ENCODE results near the gene DOK1. TPM values are rescaled to one million over a fixed set of nuclear protein-coding genes. Genes with fewer than 3 reads are reported as not detected.

DOK1 gene
- total RNA-seq, 1 experiment from 2014 or later: 3.4 TPM

DNA sequence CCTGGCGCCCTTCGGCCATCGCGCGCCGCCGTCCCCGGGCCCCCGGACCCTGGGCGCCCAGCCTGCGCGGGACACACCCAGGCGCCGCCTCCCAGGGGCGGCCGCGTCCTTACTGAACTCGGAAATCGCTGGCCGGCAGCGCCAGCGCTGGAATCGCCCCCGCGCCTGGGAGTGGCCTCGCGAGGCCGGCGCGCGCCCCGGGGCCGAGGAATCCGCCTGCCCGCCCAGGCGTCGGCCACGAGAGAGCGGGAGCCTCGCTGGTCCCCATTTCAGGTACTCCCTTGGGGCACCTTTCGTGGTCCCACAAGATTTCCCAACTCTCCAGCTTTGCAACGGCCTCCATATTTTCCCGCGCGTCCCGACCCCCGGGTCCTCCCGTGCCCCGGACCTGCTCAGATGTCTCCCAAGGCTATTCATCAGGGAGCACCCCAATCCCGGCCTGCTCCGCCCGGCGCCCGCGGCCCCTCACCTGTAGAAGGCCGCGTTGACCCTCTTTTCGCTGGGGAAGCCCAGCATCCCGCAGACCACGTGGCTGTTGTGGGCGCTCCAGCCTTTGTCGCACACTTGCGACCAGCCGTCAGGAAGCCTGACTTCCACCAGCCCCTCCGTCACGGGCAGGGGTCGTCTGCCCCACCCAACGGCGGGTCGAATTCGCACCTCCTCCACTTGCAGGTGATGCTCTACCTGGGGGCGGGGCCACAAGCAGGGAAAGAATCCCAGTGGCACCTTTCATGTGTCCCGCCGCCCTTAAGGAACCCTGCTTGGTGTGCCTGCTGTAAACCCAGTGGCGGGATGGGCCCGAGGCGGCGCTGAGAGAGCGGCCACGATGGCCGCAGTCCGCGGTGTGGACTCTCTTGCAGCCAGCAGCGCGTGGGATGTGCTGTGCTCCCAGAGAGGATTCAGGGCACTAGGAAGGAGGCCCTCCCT lies 5.4 kb upstream of the DOK1 start:
- TF ChIP-seq, protein P1, sequence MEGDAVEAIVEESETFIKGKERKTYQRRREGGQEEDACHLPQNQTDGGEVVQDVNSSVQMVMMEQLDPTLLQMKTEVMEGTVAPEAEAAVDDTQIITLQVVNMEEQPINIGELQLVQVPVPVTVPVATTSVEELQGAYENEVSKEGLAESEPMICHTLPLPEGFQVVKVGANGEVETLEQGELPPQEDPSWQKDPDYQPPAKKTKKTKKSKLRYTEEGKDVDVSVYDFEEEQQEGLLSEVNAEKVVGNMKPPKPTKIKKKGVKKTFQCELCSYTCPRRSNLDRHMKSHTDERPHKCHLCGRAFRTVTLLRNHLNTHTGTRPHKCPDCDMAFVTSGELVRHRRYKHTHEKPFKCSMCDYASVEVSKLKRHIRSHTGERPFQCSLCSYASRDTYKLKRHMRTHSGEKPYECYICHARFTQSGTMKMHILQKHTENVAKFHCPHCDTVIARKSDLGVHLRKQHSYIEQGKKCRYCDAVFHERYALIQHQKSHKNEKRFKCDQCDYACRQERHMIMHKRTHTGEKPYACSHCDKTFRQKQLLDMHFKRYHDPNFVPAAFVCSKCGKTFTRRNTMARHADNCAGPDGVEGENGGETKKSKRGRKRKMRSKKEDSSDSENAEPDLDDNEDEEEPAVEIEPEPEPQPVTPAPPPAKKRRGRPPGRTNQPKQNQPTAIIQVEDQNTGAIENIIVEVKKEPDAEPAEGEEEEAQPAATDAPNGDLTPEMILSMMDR (IDR thresholded peaks at IDR 0.05; ENCODE audit: unreplicated experiment): no peak
- TSS peak; percentile 58 for BruUV-seq (replicated peaks)
- H3K4me1 Mint-ChIP-seq (ENCODE audit: insufficient read depth, unreplicated experiment): peaks cover 11% of the 10 kb centered on the region
- CTCF ChIA-PET: interaction anchor here (0.6 to 2.1 kb wide), 4 partner anchors 10 to 65 kb away, joined by 3 to 8 read pairs (median 4); no protein-coding TSS in a partner anchor
- H3K27ac Mint-ChIP-seq (ENCODE audit: low read depth, unreplicated experiment): no peak overlapping the region
- H3K4me3 Mint-ChIP-seq (ENCODE audit: unreplicated experiment): peak overlapping the region; percentile 77
- POLR2A ChIA-PET: interaction anchor here (0.8 kb wide), 1 partner anchor 42 kb away, joined by 5 read pairs; the partner anchor contains the start of gene PCGF1
- H3K9me3 Mint-ChIP-seq (ENCODE audit: unreplicated experiment): no peaks in the 10 kb centered on the region
- no peaks in the 10 kb centered on the region for H3K36me3 Mint-ChIP-seq (ENCODE audit: insufficient read depth, unreplicated experiment)
- intact Hi-C loops (cut with micrococcal nuclease): loop anchor here (5.0 kb wide), 1 partner anchor 38 kb away; no protein-coding TSS in a partner anchor
- DNase-seq (ENCODE audit: unreplicated experiment): peak; percentile 71
- H3K27me3 Mint-ChIP-seq (ENCODE audit: insufficient read depth, unreplicated experiment): no peaks in the 10 kb centered on the region

DNA sequence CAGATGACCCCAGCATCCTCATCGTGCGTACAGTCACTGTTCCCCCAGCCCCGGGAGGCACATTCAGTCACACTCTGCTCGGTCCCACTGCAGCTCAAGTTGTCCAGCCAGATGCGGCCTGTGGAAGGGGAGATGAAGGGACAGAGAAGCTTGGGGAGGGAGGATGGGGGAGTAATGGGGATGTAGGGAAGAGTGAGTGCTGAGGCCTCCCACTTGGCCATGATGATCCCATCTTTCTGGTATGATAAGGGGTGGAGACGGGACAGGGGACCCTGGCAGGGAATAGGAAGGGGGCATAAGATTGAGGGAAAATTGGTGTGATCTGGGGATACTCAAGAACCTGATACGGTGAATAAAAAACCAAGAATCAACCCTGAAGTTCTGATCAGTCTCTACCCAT lies 4.3 kb upstream of the DOK1 start:
- Mint-ChIP-seq H3K9me3 (ENCODE audit: unreplicated experiment) (no peaks in the 10 kb centered on the region), H3K27me3 (ENCODE audit: insufficient read depth, unreplicated experiment) (no peaks in the 10 kb centered on the region), H3K36me3 (ENCODE audit: insufficient read depth, unreplicated experiment) (no peaks in the 10 kb centered on the region), H3K4me3 (ENCODE audit: unreplicated experiment) (peak overlapping the region; percentile 77), H3K27ac (ENCODE audit: low read depth, unreplicated experiment) (no peak overlapping the region), H3K4me1 (ENCODE audit: insufficient read depth, unreplicated experiment) (peaks cover 11% of the 10 kb centered on the region)
- CTCF ChIA-PET: interaction anchor here (0.6 to 2.2 kb wide), 6 partner anchors 17 to 411 kb away, joined by 3 to 14 read pairs (median 4); no protein-coding TSS in a partner anchor
- POLR2A ChIA-PET: interaction anchor here (0.5 to 1.6 kb wide), 5 partner anchors 17 to 351 kb away, joined by 3 to 6 read pairs (median 4); partner anchors contain the start of genes AUP1, HTRA2 and PCGF1
- TF ChIP-seq, protein P1 (IDR thresholded peaks at IDR 0.05; ENCODE audit: unreplicated experiment): no peak
- intact Hi-C loops (cut with micrococcal nuclease): no loop called here
- BruUV-seq (replicated peaks): no TSS peak
- DNase-seq (ENCODE audit: unreplicated experiment): no peak

DNA sequence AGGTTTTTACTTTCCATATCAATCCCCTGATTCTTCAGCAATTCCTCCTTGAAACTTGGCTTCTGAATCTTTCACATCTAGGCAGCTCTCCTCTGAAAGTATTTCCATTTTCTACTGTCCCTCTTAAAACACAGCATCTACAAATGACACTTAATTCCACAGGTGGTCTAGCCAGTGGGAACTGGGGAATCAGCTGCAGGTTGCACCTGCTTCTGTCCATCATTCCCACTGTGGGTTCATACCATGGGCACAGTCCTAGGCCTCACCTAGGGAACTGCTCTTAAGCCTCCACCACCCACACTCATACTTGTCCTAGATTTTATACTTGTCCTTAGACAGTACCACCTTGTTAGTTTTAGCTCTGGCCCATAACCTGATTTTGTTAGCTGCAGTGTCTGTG lies 3.0 kb upstream of the DOK1 start:
- Mint-ChIP-seq H3K4me1 (ENCODE audit: insufficient read depth, unreplicated experiment) (peaks cover 11% of the 10 kb centered on the region), H3K36me3 (ENCODE audit: insufficient read depth, unreplicated experiment) (no peaks in the 10 kb centered on the region), H3K9me3 (ENCODE audit: unreplicated experiment) (no peaks in the 10 kb centered on the region), H3K27ac (ENCODE audit: low read depth, unreplicated experiment) (no peak overlapping the region), H3K4me3 (ENCODE audit: unreplicated experiment) (peak overlapping the region; percentile 11), H3K27me3 (ENCODE audit: insufficient read depth, unreplicated experiment) (no peaks in the 10 kb centered on the region)
- DNase-seq (ENCODE audit: unreplicated experiment): no peak
- ChIA-PET CTCF (interaction anchor here (0.7 to 2.2 kb wide), 5 partner anchors 20 to 930 kb away, joined by 3 to 14 read pairs (median 5); partner anchors contain the start of gene TTC31), POLR2A (no interaction called here)
- TF ChIP-seq, protein P1 (IDR thresholded peaks at IDR 0.05; ENCODE audit: unreplicated experiment): no peak
- BruUV-seq (replicated peaks): no TSS peak
- intact Hi-C loops (cut with micrococcal nuclease): no loop called here
